ENCODE measurements around the gene ATP6V1F.

DNA sequence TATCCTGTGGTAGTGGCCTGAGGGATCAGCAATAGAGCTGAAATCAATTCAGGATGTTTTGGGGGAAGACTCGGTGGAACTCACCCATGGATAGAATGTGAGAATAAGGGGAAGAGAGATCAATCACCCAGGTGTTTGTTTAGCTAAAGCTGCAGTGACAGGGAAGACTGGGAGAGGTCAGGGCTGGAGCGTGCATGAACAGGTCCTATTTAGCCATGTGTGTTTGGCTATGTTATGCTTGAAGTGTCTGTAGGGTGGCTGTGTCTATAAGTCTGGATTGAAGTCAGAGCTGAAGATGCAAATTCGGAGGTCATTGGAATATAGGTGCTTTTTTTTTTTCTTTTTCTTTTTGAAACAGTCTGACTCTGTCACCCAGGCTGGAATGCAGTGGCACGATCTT, 4.6 kb downstream of the ATP6V1F start:
- TF ChIP-seq CTCF (IDR thresholded peaks at IDR 0.05; ENCODE audit: low read depth, low read length), result no peak
- TF ChIP-seq EZH2phosphoT487 (IDR thresholded peaks at IDR 0.05; ENCODE audit: low read depth), result no peak
